ENCODE data around the gene IL20.

Gene IL20

DNA sequence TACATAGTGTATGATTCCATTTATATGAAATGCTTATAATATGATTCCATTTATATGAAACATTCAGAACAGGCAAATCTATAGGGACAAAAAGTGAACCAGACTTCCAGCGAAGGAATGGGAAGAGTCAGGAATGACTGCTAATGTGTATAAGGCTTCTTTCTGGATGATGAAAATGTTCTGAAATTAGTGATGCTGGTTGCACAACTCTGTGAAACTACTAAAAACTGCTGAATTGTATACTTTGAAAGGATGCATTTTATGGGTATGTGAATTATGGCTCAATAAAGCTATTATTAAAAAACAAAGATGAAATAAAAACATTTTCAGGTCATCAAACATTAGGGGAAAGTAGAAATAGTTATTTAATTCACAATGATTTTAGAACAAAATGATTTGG lies 17.7 kb downstream of the IL20 start:
- no peak for DNase-seq

DNA sequence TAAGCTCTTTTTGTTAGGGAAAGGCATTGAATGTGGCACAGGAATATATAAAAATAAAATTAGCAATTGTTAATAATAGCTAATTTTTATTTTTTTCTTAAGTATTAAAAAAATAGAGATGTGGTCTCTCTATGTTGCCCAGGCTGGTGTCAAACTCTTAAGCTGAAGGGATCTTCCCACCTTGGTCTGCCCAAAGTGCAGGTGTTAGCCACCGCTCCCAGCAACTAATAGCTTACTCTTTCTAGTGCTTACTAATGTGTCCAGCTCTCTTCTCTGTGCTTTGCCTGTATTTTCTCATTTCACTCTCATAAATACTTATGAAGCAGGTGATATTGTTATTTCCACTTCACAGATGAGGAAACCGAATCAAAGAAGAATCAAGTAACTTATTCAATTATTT lies 18.5 kb downstream of the IL20 start:
- no peak for DNase-seq

- DNase-seq = no peak
Measured at GRCh38 chr1:206885341-206886060, 20.1 kb downstream of the IL20 start.

- no peak for DNase-seq
Measured at GRCh38 chr1:206886831-206887230, 21.4 kb downstream of the IL20 start.

DNA sequence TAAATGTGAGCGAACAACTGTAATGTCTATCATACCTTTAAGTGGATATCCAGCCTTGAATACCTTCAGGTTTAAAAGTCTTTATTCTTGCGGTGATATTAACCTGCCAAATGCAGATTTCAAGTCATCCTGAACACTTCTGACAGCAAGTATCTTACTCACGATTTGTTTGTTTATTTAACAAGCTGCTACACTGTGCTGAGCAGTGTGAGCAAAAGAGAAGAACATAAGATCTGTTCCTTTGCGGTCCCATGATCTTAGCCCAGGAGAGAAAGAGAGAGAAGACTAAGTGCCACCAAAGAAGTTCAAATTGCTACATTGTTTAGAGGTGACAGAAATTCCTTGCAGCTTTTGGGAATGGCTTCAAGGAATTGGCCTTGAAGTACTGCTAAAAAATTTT lies 22.3 kb downstream of the IL20 start:
- DNase-seq = no peak

DNA sequence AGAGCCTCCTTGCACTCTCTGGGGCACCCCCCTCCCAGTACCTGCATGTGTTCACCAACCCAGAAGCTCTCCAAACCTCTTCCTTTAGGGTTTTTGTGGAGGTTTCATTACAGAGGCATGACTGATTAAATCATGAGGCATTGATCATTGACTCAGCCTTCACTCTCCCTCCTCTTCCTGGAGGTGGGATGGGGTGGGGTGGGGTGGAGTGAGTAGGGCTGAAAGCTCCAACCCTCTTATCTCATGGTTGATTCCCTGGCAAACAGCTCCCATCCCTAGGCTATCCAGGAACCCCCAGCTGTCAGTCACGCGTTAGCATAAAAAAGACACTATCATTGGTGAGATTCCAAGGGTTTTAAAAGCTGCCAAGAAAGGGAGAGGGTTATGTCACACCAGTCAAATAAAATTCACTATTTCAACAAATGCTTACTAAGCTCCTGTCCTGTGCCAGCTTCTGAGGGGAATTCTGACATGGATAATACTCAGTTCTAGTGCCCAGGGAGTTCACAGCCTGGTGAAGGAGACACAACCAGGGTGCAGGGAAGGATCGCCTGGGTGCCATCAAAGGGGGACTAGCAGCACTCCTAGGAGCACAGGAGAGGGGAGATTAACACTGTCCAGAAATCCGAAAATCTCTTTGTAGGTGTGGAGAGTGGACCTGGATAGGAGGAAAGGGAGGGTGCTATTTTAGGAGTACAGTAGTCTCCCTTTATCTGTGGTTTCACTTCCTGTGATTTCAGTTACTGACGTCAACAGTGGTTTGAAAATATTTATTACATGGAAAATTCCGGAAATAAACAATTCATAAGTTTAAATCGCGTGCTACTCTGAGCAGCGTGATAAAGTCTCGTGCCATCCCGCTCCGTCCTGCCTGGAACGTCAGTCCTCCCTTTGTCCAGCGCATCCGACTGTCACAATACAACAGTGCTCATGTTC lies 25.0 kb downstream of the IL20 start:
- DNase-seq = no peak

GRCh38 chr1:206891412-206891811 lies 26.0 kb downstream of the IL20 start:
- DNase-seq = no peak

- no peak for DNase-seq
Measured at GRCh38 chr1:206892351-206892984, 27.0 kb downstream of the IL20 start.

DNA sequence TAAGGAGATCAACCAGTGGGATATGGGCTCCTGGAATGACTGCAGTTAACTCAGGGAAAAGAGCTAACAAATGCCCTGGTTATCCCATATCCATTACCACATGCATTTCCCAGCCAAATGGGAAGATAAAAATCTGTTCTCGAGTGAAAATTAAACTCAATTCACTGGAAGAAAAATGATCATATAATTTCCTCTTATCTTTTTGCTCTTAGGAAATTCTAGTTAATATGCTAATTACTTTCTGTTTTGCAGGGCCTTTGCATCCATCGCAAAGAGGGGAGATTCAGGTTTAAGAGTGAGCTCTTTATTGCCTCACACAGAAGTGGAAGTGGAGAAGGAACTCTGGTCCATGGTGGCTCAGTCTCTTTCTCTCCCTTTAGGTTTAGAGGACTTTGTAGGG lies 28.0 kb downstream of the IL20 start:
- DNase-seq = no peak

GRCh38 chr1:206895325-206895724 lies 29.9 kb downstream of the IL20 start:
- DNase-seq = no peak

DNA sequence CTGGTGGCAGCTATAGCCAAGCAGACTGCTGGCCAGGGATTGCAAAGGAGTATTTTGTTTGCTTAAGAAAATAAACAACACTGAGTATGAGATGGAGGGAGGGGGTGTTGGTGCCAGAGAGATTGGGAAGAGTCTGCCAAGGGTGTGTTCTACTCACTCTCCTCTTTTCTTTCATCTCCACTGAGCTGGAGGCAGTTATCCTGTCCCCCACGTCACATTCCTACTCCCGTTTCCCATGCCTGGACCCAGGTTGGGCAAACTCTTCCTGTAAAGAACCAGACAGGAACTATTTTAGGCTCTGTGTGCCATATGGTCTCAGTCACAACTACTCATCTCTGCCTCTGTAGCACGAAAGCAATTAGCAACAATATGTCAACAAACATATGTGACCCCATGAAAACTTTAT lies 30.4 kb downstream of the IL20 start:
- DNase-seq = no peak

- no peak for DNase-seq
Measured at GRCh38 chr1:206896261-206896660, 30.8 kb downstream of the IL20 start.

DNA sequence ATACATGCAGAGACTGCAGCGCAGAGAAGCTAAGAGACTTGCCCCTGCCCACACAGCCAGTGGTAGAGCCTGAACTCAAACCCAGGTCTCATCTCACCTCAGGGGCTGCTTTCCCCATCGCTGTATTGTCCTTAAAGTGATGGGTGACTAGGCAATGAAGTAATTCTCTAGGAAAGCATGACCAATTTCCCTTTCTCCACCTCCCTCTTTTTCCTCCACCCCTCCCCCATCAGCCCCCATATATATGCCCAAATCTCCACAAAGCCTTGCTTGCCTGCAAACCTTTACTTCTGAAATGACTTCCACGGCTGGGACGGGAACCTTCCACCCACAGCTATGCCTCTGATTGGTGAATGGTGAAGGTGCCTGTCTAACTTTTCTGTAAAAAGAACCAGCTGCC lies 31.8 kb downstream of the IL20 start, which contains the start of gene IL24:
IL24 (plus strand) TSS at position 269 of the 400 bp plus-strand sequence. CDS start 390 bp downstream, outside the sequence.
- DNase-seq = no peak

DNA sequence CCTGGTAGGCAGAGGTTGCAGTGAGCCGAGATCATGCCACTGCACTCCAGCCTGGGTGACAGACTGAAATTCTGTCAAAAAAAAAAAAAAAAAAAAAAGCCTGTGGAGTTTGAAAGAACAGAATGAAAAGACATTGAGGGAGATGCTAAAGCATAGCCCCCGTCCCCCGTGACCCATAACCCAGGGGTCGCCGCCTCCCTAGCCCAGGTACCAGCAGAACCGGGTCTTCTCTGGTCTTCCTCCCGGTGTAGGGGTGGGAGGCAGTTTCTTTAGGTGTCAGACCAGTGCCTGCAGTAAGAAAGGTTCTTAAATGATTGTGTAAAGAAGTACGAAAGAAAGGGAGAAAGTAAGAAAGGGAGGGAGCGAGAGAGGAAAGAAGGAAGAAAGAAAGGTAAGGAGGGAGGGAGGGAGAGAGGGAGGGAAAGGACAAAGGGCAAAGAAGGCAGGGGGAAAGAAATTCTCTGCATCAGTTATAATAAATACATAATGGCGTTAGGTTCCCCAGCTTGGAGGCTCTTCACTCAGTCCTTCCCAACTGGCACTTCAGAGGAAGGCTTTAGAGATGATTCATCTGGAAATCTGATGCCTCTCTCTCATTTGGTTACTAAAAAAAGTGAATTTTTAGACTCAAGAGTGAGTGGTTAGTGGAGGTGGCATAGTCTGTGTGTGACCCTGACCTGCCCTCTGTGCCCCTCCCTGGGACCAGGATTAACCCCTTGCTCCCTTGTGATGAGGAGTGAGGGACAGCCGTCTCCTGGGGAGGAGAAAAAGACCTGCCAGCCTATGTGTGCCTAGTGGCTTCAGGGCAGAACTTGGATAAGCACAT lies 32.9 kb downstream of the IL20 start:
- no peak for DNase-seq

GRCh38 chr1:206898915-206899431 lies 33.5 kb downstream of the IL20 start:
- no peak for DNase-seq

DNA sequence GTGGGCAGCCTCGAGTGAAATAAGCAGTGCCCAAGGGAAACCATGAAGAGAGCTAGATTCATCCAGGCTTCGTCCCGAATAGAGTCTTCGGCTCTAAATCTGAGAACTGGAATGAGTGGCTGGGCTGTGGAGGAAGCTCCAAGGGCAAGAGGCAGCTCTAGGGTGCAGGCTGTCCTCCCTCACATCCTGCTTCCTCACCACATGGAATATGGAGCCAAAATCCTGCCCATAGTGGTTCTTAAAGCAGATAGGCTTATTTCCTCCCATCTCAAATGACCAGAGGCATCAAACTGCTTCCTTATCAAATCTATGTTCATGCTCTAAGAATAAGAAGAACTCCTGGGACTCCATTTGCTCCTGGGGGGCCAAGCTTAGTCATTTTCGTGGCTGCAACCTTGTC lies 34.3 kb downstream of the IL20 start:
- no peak for DNase-seq

DNA sequence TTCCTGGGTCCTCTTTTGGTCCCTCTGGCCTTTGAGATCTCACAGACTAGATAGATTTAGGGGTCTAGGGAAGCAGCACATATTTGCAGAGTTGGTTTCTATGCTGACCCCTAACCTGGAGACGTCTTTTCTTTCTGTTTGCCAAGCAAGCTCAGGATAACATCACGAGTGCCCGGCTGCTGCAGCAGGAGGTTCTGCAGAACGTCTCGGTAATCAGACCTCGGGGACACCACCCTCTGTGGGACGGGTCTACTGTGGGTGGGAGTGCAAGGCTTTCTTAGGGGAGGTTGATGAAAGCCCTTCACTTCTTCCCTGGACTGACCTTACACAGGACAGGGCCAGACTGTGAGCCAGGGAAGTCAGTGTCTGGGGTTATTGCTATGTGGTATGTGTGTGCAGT lies 34.7 kb downstream of the IL20 start:
- no peak for DNase-seq

GRCh38 chr1:206901944-206902343 lies 36.5 kb downstream of the IL20 start:
- DNase-seq = no peak

DNA sequence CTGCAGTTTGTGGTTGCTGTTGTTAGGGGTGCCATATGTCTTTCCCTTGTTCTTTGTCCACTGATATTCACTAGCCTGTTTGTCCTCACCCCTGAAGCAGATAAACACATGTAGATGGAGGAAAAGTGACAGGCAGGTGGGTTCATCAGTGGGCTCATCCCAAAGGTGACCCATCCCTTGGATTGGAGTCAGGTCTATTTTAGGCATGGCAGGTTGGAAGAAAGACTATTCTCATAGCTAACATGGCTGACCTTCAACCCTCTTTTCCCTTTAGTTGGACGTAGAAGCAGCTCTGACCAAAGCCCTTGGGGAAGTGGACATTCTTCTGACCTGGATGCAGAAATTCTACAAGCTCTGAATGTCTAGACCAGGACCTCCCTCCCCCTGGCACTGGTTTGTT lies 37.3 kb downstream of the IL20 start:
- DNase-seq = no peak

DNA sequence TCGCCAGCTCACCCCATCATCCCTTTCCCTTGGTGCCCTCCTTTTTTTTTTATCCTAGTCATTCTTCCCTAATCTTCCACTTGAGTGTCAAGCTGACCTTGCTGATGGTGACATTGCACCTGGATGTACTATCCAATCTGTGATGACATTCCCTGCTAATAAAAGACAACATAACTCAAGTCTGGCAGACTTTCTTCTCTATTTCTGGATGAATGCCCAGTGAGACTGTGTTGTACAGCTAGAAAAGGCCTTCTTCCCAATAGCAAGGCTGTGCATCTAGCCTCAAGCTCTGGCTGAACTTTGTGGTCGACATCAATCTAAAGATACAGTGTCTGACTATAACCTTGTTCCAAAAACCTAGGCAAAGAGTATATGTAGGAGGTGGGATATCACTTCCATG lies 38.3 kb downstream of the IL20 start:
- no peak for DNase-seq

DNA sequence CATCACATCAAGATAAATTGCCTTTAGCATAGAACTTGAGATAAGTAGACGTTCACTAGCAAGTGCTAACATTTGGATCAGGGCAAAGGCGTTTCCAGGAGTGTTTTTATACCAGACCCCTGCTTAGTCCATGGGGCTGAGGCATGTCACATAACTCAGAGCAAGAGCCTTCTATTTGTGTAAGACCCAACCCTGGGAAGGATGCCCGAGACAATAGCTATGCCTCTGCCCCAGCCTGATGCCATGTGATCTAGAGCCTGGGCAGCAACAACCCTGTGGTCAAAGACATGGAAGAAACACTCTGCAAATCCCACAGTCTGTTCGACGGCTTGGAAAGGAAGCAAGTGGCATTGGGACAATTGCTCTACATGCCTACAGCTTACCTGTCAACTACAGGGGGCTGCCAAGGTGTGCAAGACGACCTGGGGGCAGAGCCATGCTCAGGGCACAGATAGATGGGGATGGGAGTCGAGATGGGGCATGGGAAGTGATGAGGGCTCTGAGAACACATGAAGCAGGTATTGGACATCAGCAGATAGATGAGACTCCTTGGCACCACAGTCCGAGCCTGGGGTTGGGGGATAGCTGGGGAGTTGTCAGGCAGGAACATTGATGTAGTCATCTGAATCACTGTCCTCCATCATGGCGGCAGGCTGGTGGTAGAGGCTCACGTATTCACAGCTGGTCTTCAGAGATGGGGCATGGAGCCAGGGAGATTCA lies 39.2 kb downstream of the IL20 start:
- no peak for DNase-seq
